HL-60 (cell line): ENCODE data around the gene SMOC1.

Experiments used
- DNase-seq, 2 experiments: peaks; one replicate each; pipeline ENCODE4 v3.0.0-alpha.2; 2010 to 2020; ENCODE audit warnings: low read depth in 1 of 2, low spot score in 1 of 2
- H3K27ac ChIP-seq: fragments of 250-450 bp; sonication (Bioruptor Pico); replicated peaks from 2 replicates; pipeline ENCODE4 v1.5.1; 2020; ENCODE audit warnings: mild to moderate bottlenecking, moderate library complexity
- H3K27me3 ChIP-seq: fragments of 250-450 bp; sonication (Bioruptor Pico); 2 replicates; pipeline ENCODE4 v1.5.1; 2021; ENCODE audit warnings: mild to moderate bottlenecking, moderate library complexity; ENCODE audit not compliant: insufficient read depth, poor library complexity, severe bottlenecking
- H3K4me3 ChIP-seq: replicated peaks from 2 replicates; pipeline ENCODE4 v1.5.1; 2011; ENCODE audit warnings: mild to moderate bottlenecking, control low read depth, low read length; ENCODE audit not compliant: insufficient read depth
- CTCF ChIP-seq: IDR thresholded peaks from one replicate; pipeline ENCODE4 v1.5.1; 2011; ENCODE audit warnings: low read length, control low read depth, inconsistent platforms; ENCODE audit not compliant: insufficient read depth
- GABPA ChIP-seq: IDR thresholded peaks from 2 replicates; pipeline ENCODE4 v1.6.1; 2012; ENCODE audit warnings: low read depth
- POLR2AphosphoS5 ChIP-seq: IDR thresholded peaks from 2 replicates; pipeline ENCODE4 v1.6.1; 2012; ENCODE audit warnings: low read depth
- REST ChIP-seq: IDR thresholded peaks from 2 replicates; pipeline ENCODE4 v1.6.1; 2012; ENCODE audit warnings: low read depth; ENCODE audit not compliant: insufficient replicate concordance
- SPI1 ChIP-seq: IDR thresholded peaks from 2 replicates; pipeline ENCODE4 v1.6.1; 2012; ENCODE audit warnings: low read depth, mild to moderate bottlenecking, borderline replicate concordance

SMOC1 gene

GRCh38 chr14:69982886-69983285, 103.7 kb downstream of the SMOC1 start:
- no peak overlapping the region for H3K4me3 ChIP-seq
- no peak for DNase-seq
- H3K27me3 ChIP-seq: no peaks in the 10 kb centered on the region
- no peak for TF ChIP-seq CTCF
- no peak for TF ChIP-seq GABPA
- H3K27ac ChIP-seq: no peak overlapping the region

- Histone ChIP-seq H3K27me3 (no peaks in the 10 kb centered on the region), H3K4me3 (no peak overlapping the region), H3K27ac (no peak overlapping the region)
- no peak for DNase-seq
- TF ChIP-seq REST (no peak), POLR2AphosphoS5 (no peak), GABPA (no peak), CTCF (no peak)
Measured at GRCh38 chr14:69983317-69983716, 104.1 kb downstream of the SMOC1 start.

GRCh38 chr14:69985463-69985862, 106.2 kb downstream of the SMOC1 start:
- Histone ChIP-seq H3K27ac (no peak overlapping the region), H3K4me3 (no peak overlapping the region), H3K27me3 (no peaks in the 10 kb centered on the region)
- TF ChIP-seq REST (no peak), CTCF (no peak), GABPA (no peak), SPI1 (no peak), POLR2AphosphoS5 (no peak)
- DNase-seq: no peak

GRCh38 chr14:69986336-69986735, 107.1 kb downstream of the SMOC1 start:
- TF ChIP-seq REST: no peak
- no peak for TF ChIP-seq SPI1
- TF ChIP-seq CTCF: no peak
- TF ChIP-seq GABPA: no peak
- no peak for TF ChIP-seq POLR2AphosphoS5

More at GRCh38 chr14:69986336-69986735, 107.1 kb downstream of the SMOC1 start:
- Histone ChIP-seq H3K27me3 (no peaks in the 10 kb centered on the region), H3K4me3 (no peak overlapping the region), H3K27ac (no peak overlapping the region)
- DNase-seq: no peak
